Sigmoid colon (tissue), 7 donors: ENCODE measurements around the gene HERC4. TPM values are rescaled to one million over a fixed set of nuclear protein-coding genes. Genes with fewer than 3 reads are reported as not detected.

Experiments used
- DNase-seq: peaks from one replicate; pipeline ENCODE4 v3.0.0-alpha.2; 2019
- H3K27ac ChIP-seq, 4 donors: fragments of 200-600 bp; sonication (generic); one replicate each; pipeline ENCODE4 v1.5.1; 2016 to 2019; ENCODE audit warnings: mild to moderate bottlenecking in 1 of 4
- H3K27me3 ChIP-seq, 3 donors: fragments of 200-600 bp; sonication (generic); one replicate each; pipeline ENCODE4 v1.5.1; 2019; ENCODE audit warnings: mild to moderate bottlenecking in 1 of 3
- H3K36me3 ChIP-seq, 4 donors: fragments of 200-600 bp; sonication (generic); one replicate each; pipeline ENCODE4 v1.5.1; 2016 to 2019
- H3K4me1 ChIP-seq, 4 donors: fragments of 200-600 bp; sonication (generic); one replicate each; pipeline ENCODE4 v1.5.1; 2017 to 2019
- H3K4me3 ChIP-seq, 4 donors: fragments of 200-600 bp; sonication (generic); one replicate each; pipeline ENCODE4 v1.5.1; 2017 to 2019; ENCODE audit warnings: mild to moderate bottlenecking in 2 of 4, moderate library complexity in 1 of 4
- H3K9me3 ChIP-seq, 4 donors: fragments of 200-600 bp in 3 of 4; sonication (generic) in 3 of 4; one replicate each; pipeline versions ENCODE4 v1.5.1 to v1.6.1; 2013 to 2019
- CTCF ChIP-seq, 4 experiments: fragments of 450-650 bp in 3 of 4; fragments of 200-600 bp in 1 of 4; IDR thresholded peaks; one replicate each; pipeline ENCODE4 v1.5.1; 2016 to 2019; ENCODE audit warnings: antibody characterized with exemption in 4 of 4, mild to moderate bottlenecking in 3 of 4, moderate library complexity in 2 of 4
- EP300 ChIP-seq, 4 donors: sonication (generic); formaldehyde crosslinking; IDR thresholded peaks; one replicate each; pipeline ENCODE4 v1.6.1; 2017; ENCODE audit warnings: antibody characterized with exemption in 4 of 4
- POLR2A ChIP-seq, 2 donors: fragments of 450-650 bp; IDR thresholded peaks; one replicate each; pipeline ENCODE4 v1.6.1; 2016; ENCODE audit warnings: antibody characterized with exemption in 2 of 2, mild to moderate bottlenecking in 2 of 2, moderate library complexity in 2 of 2
- POLR2AphosphoS5 ChIP-seq, 4 donors: sonication (generic); formaldehyde crosslinking; IDR thresholded peaks; one replicate each; pipeline ENCODE4 v1.6.1; 2017; ENCODE audit warnings: antibody characterized with exemption in 4 of 4
- WGBS, 2 donors: extraction: QIAGEN DNeasy Blood & Tissue Kit; methylation state at CpG; one replicate each; pipeline ENCODE4 v1.1.7; 2013; 5-methylcytosine and 5-hydroxymethylcytosine counted together
- intact Hi-C: fragments of 100-400 bp; cut with DNase I; formaldehyde crosslinking; loops from one replicate; pipeline ENCODE4 v1.15.1; 2023
- polyA plus RNA-seq, 3 donors: library from polyadenylated mRNA; stranded (reverse); fragments of 200-250 nt; gene quantifications; one replicate each; pipeline ENCODE4 v1.2.3, GENCODE V29; 2013
- total RNA-seq, 4 donors: library from RNA; depleted of rRNA; stranded (reverse); fragments of >200 nt; gene quantifications; one replicate each; pipeline ENCODE4 v1.1.0, GENCODE V29; 2016
- donor health status: healthy with polysubstance abuse.
- donor health status: Bipolar disorder and iron deficiency.
- donor health status: healthy.

Gene HERC4
- total RNA-seq (10 to 100 TPM; 49.2 to 54.3 (median 52.0) TPM), polyA plus RNA-seq (10 to 100 TPM; 15.0 to 24.2 (median 21.5) TPM)

- H3K27me3 ChIP-seq: no peaks in the 10 kb centered on the region
- intact Hi-C loops: loop anchor here (2.0 to 5.0 kb wide), 3 partner anchors 190 to 258 kb away; partner anchors contain the start of genes HNRNPH3, PBLD and SIRT1
- WGBS, 2 donors: 0 to 1% methylated on average over 63 to 64 of the region's 64 CpGs
Observed at GRCh38 chr10:68074775-68075549, at the start of gene HERC4. Gene HERC4 (minus strand): TSS chr10:68075283. CDS start chr10:68073108, 2,175 bp downstream.

GRCh38 chr10:68124718-68125117, 49.6 kb upstream of the HERC4 start:
- no peak for DNase-seq
- WGBS, 2 donors: 82 to 83% methylated on average over 3 of the region's 3 CpGs

More at GRCh38 chr10:68074775-68075549, at the start of gene HERC4:
- peak; percentile 98 for DNase-seq
- peaks cover 0 to 13% (median 0%) of the 10 kb centered on the region in 4 donors for H3K36me3 ChIP-seq
- TF ChIP-seq POLR2A (IDR thresholded peaks at IDR 0.05) (peak; percentile 70 to 77), POLR2AphosphoS5 (IDR thresholded peaks at IDR 0.05) (peak; percentile 86 to 93 (median 91)), EP300 (IDR thresholded peaks at IDR 0.05) (no peak)
- peak within 1 kb of the TSS; percentile 94 to 100 (median 98) for H3K27ac ChIP-seq
- peak within 1 kb of the TSS; percentile 74 to 100 (median 81) for H3K4me3 ChIP-seq
- no peaks in the 10 kb centered on the region for H3K9me3 ChIP-seq
- H3K4me1 ChIP-seq: peaks cover 0 to 41% (median 32%) of the 10 kb centered on the region in 4 donors

GRCh38 chr10:68121852-68122251, 46.8 kb upstream of the HERC4 start:
- TF ChIP-seq POLR2A (IDR thresholded peaks at IDR 0.05) (no peak), POLR2AphosphoS5 (IDR thresholded peaks at IDR 0.05) (no peak), CTCF (IDR thresholded peaks at IDR 0.05) (no peak), EP300 (IDR thresholded peaks at IDR 0.05) (no peak)
- WGBS, 2 donors: 78 to 86% methylated on average over 9 of the region's 9 CpGs
- Histone ChIP-seq H3K27ac (peak overlapping the region in 1 of 4 donors; percentile 45), H3K36me3 (no peaks in the 10 kb centered on the region), H3K27me3 (no peaks in the 10 kb centered on the region), H3K4me3 (no peak overlapping the region), H3K4me1 (no peaks in the 10 kb centered on the region), H3K9me3 (no peaks in the 10 kb centered on the region)
- intact Hi-C loops: no loop called here
- DNase-seq: no peak

More at GRCh38 chr10:68124718-68125117, 49.6 kb upstream of the HERC4 start:
- Histone ChIP-seq H3K4me1 (no peaks in the 10 kb centered on the region), H3K9me3 (no peaks in the 10 kb centered on the region), H3K4me3 (no peak overlapping the region), H3K27me3 (no peaks in the 10 kb centered on the region), H3K36me3 (no peaks in the 10 kb centered on the region), H3K27ac (no peak overlapping the region)
- TF ChIP-seq POLR2A (IDR thresholded peaks at IDR 0.05) (no peak), CTCF (IDR thresholded peaks at IDR 0.05) (no peak), EP300 (IDR thresholded peaks at IDR 0.05) (no peak), POLR2AphosphoS5 (IDR thresholded peaks at IDR 0.05) (no peak)
- intact Hi-C loops: no loop called here

GRCh38 chr10:68121020-68121743, 46.1 kb upstream of the HERC4 start:
- H3K27ac ChIP-seq: peak overlapping the region in 1 of 4 donors; percentile 45
- no peaks in the 10 kb centered on the region for H3K27me3 ChIP-seq
- no peaks in the 10 kb centered on the region for H3K36me3 ChIP-seq
- 81 to 83% methylated on average over 15 of the region's 15 CpGs for WGBS, 2 donors
- intact Hi-C loops: no loop called here
- TF ChIP-seq POLR2A (IDR thresholded peaks at IDR 0.05): no peak
- no peak for TF ChIP-seq POLR2AphosphoS5 (IDR thresholded peaks at IDR 0.05)
- no peak for TF ChIP-seq EP300 (IDR thresholded peaks at IDR 0.05)
- no peak for TF ChIP-seq CTCF (IDR thresholded peaks at IDR 0.05)
- H3K4me1 ChIP-seq: no peaks in the 10 kb centered on the region
- H3K9me3 ChIP-seq: no peaks in the 10 kb centered on the region
- H3K4me3 ChIP-seq: no peak overlapping the region
- DNase-seq: no peak

GRCh38 chr10:68118657-68119056, 43.6 kb upstream of the HERC4 start:
- H3K4me1 ChIP-seq: no peaks in the 10 kb centered on the region
- no peaks in the 10 kb centered on the region for H3K9me3 ChIP-seq
- H3K27ac ChIP-seq: no peak overlapping the region
- H3K27me3 ChIP-seq: no peaks in the 10 kb centered on the region
- intact Hi-C loops: no loop called here
- WGBS, 2 donors: 66 to 82% methylated on average over 3 of the region's 3 CpGs
- H3K36me3 ChIP-seq: no peaks in the 10 kb centered on the region
- TF ChIP-seq CTCF (IDR thresholded peaks at IDR 0.05) (no peak), POLR2A (IDR thresholded peaks at IDR 0.05) (no peak), EP300 (IDR thresholded peaks at IDR 0.05) (no peak), POLR2AphosphoS5 (IDR thresholded peaks at IDR 0.05) (no peak)
- no peak for DNase-seq
- H3K4me3 ChIP-seq: no peak overlapping the region
